ENCODE measurements around the gene BTBD17. TPM values are rescaled to one million over a fixed set of nuclear protein-coding genes. Genes with fewer than 3 reads are reported as not detected.
A peak's percentile ranks its signal among the peaks of the same experiment; 100 is the strongest.

The BTBD17 gene
- total RNA-seq, 4 donors from 2014 or later = not detected

- 23 to 58% methylated on average over 2 to 14 of the region's 29 CpGs for WGBS, 2 donors
- TF ChIP-seq CTCF (IDR thresholded peaks at IDR 0.05) (peak; percentile 27 to 52 (median 31)), POLR2A (IDR thresholded peaks at IDR 0.05) (no peak)
- Histone ChIP-seq H3K9me3 (no peaks in the 10 kb centered on the region), H3K36me3 (peaks cover 0 to 8% (median 0%) of the 10 kb centered on the region in 3 donors), H3K27ac (peak overlapping the region in 1 of 4 donors; percentile 63), H3K27me3 (peaks cover 0 to 89% of the 10 kb centered on the region in 2 donors), H3K4me1 (peaks cover 0 to 20% (median 4%) of the 10 kb centered on the region in 4 donors), H3K4me3 (no peak overlapping the region)
- DNase-seq (ENCODE audit: low spot score in 2 of 2) = no peak
Measured at GRCh38 chr17:74354123-74354522, 7.5 kb downstream of the BTBD17 start.

- no peak overlapping the region for H3K4me3 ChIP-seq
- TF ChIP-seq POLR2A (IDR thresholded peaks at IDR 0.05) (no peak), EP300 (IDR thresholded peaks at IDR 0.05) (no peak), CTCF (IDR thresholded peaks at IDR 0.05) (no peak)
- WGBS, 2 donors = 80 to 86% methylated on average over 8 to 10 of the region's 10 CpGs
- DNase-seq (ENCODE audit: low spot score in 2 of 2) = no peak
- peaks cover 0 to 8% (median 0%) of the 10 kb centered on the region in 3 donors for H3K36me3 ChIP-seq
- no peaks in the 10 kb centered on the region for H3K9me3 ChIP-seq
- peak overlapping the region in 1 of 4 donors; percentile 63 for H3K27ac ChIP-seq
- peaks cover 0 to 20% (median 4%) of the 10 kb centered on the region in 4 donors for H3K4me1 ChIP-seq
- H3K27me3 ChIP-seq = peaks cover 0 to 83% of the 10 kb centered on the region in 2 donors
Measured at GRCh38 chr17:74353446-74354060, 8.1 kb downstream of the BTBD17 start.

- TF ChIP-seq CTCF (IDR thresholded peaks at IDR 0.05) (no peak), POLR2A (IDR thresholded peaks at IDR 0.05) (no peak), EP300 (IDR thresholded peaks at IDR 0.05) (no peak)
- no peak for DNase-seq (ENCODE audit: low spot score in 2 of 2)
- Histone ChIP-seq H3K36me3 (peaks cover 0 to 8% (median 0%) of the 10 kb centered on the region in 3 donors), H3K4me3 (no peak overlapping the region), H3K27ac (peak overlapping the region in 1 of 4 donors; percentile 63), H3K9me3 (no peaks in the 10 kb centered on the region), H3K27me3 (peaks cover 0 to 66% of the 10 kb centered on the region in 2 donors), H3K4me1 (peaks cover 0 to 10% (median 0%) of the 10 kb centered on the region in 4 donors)
- WGBS, 2 donors = 16 to 67% methylated on average over 1 to 31 of the region's 55 CpGs
Measured at GRCh38 chr17:74351552-74352210, 10.0 kb downstream of the BTBD17 start.

- peaks cover 0 to 6% (median 0%) of the 10 kb centered on the region in 4 donors for H3K4me1 ChIP-seq
- WGBS, 2 donors = 76 to 80% methylated on average over 20 of the region's 20 CpGs
- peaks cover 0 to 8% (median 0%) of the 10 kb centered on the region in 3 donors for H3K36me3 ChIP-seq
- H3K27me3 ChIP-seq = peaks cover 0 to 56% of the 10 kb centered on the region in 2 donors
- H3K4me3 ChIP-seq = no peak overlapping the region
- H3K9me3 ChIP-seq = no peaks in the 10 kb centered on the region
- TF ChIP-seq POLR2A (IDR thresholded peaks at IDR 0.05) (no peak), CTCF (IDR thresholded peaks at IDR 0.05) (no peak), EP300 (IDR thresholded peaks at IDR 0.05) (no peak)
- H3K27ac ChIP-seq = peak overlapping the region in 2 of 4 donors; percentile 25 to 43
- no peak for DNase-seq (ENCODE audit: low spot score in 2 of 2)
Measured at GRCh38 chr17:74350486-74350885, 11.2 kb downstream of the BTBD17 start.

GRCh38 chr17:74349120-74349519 is 12.5 kb downstream of the BTBD17 start:
- Histone ChIP-seq H3K4me3 (no peak overlapping the region), H3K27me3 (peaks cover 0 to 46% of the 10 kb centered on the region in 2 donors), H3K4me1 (peaks cover 0 to 6% (median 0%) of the 10 kb centered on the region in 4 donors), H3K9me3 (no peaks in the 10 kb centered on the region), H3K27ac (peak overlapping the region in 2 of 4 donors; percentile 17 to 46), H3K36me3 (peaks cover 0 to 8% (median 0%) of the 10 kb centered on the region in 3 donors)
- DNase-seq (ENCODE audit: low spot score in 2 of 2) = no peak
- 76 to 77% methylated on average over 18 to 19 of the region's 19 CpGs for WGBS, 2 donors
- no peak for TF ChIP-seq POLR2A (IDR thresholded peaks at IDR 0.05)
- TF ChIP-seq EP300 (IDR thresholded peaks at IDR 0.05) = no peak
- no peak for TF ChIP-seq CTCF (IDR thresholded peaks at IDR 0.05)
